Activated T-cell treated with anti-CD3 and anti-CD28 coated beads, Interleukin-2, amount 50 U/mL, for 24 hours (primary cell): ENCODE measurements around the gene ACSM6.

Source experiments
- DNase-seq: peaks from one replicate; pipeline ENCODE4 v3.0.0-alpha.2; 2020
- H3K27ac Mint-ChIP-seq: 2 replicates; pipeline ENCODE4 v1.8.0; 2020; ENCODE audit warnings: mild to moderate bottlenecking, mixed read lengths
- H3K27me3 Mint-ChIP-seq: 2 replicates; pipeline ENCODE4 v1.8.0; 2020; ENCODE audit warnings: mixed read lengths
- H3K36me3 Mint-ChIP-seq: 2 replicates; pipeline ENCODE4 v1.8.0; 2020; ENCODE audit warnings: low read depth, mixed read lengths
- H3K4me1 Mint-ChIP-seq: 2 replicates; pipeline ENCODE4 v1.8.0; 2020; ENCODE audit warnings: low read depth, mixed read lengths
- H3K4me3 Mint-ChIP-seq: 2 replicates; pipeline ENCODE4 v1.8.0; 2020; ENCODE audit warnings: mild to moderate bottlenecking, moderate library complexity, mixed read lengths
- H3K9me3 Mint-ChIP-seq: 2 replicates; pipeline ENCODE4 v1.8.0; 2020; ENCODE audit warnings: mixed read lengths

The ACSM6 gene

DNA sequence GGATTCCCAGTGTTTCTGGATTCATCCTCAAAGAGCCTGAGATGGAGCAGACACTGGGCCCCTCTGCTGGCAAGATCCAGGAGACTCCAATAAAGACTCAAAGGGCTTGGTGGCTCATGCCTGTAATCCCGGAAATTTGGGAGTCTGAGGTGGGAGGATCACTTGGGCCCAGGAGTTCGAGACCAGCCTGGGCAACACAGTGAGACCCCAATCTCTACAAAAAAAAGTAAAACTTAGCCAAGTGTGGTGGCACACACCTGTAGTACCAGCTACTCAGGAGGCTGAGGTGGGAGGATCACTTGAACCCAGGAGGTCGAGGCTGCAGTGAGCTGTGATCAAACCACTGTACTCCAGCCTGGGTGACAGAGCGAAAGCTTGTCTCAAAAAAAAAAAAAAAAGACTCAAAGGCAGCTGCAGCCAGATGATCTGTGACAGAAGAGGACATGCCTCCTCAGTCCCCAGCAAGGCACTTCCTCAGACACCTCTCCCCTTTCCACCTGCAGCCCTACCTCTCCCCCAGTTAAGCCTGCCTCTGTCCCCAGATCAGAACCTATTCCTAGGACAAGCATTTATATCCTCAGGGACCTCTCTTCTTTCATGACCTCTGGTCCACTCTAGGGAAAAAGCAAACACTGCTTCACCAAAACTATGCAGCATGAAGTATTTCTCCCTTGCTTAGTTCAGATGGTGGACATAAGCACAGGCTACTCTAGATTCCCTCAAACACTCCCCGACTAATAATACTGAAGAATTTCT lies 68.9 kb downstream of the ACSM6 start:
- Mint-ChIP-seq H3K4me1 (no peaks in the 10 kb centered on the region), H3K27ac (no peak overlapping the region), H3K27me3 (no peaks in the 10 kb centered on the region), H3K9me3 (no peaks in the 10 kb centered on the region), H3K36me3 (no peaks in the 10 kb centered on the region), H3K4me3 (no peak overlapping the region)
- no peak for DNase-seq

DNA sequence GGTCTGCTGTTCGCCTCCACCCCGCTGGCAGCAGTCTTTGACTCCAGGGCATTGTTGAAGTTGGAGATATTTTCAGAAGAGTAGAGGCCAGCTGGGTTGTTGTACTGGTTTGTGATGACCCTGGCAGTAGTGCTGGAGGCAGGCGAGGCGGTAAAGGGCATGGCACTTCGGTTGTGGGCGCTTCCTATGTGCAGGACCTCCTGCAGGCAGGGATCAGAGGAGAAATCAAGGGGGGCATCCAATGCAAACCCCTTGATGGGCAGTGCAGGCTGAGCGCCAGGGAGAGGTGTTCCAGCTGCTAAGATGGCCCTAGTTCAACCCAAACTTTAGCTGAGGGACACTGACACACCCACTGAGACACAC lies 69.8 kb downstream of the ACSM6 start:
- Mint-ChIP-seq H3K27ac (no peak overlapping the region), H3K4me1 (no peaks in the 10 kb centered on the region), H3K4me3 (no peak overlapping the region), H3K27me3 (no peaks in the 10 kb centered on the region), H3K36me3 (no peaks in the 10 kb centered on the region), H3K9me3 (no peaks in the 10 kb centered on the region)
- DNase-seq: no peak

DNA sequence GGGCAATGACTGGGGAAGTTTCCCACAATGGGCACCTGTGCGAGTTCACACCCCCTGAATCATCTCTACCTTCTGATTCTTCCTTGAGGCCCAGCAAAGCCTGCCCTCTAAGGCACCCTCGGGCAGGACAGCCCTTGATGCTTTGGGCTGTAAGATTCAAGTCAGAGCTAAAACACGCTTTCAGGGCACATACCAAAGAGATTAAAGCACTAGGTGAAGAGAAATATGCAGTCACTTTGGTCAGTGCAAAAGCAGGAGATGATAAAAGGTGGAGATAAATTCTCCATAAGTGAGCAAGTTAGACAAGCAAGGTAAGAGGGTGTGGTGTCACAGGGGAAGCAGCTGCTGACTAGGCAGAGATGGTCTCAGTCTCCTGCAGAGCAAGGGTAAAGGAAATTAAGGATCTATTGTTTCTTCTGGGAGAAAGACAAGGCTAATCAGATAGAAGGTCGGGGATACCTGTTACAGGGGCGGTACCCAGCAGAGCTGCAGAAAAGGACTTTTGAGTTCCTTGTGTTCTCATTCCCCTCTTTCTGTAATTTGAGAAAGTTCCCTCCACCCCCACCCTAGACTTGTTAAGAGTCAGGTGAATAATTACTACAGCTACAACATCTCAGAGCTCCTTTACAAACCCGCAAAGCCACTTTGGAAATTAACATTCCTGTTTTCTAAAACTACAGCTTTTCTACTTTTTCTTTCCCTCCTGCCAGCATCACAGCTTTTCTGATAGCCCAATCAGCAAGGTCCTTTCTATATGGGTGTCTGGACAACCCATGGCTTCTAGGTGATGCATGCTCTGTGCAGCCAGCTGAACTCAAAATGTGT lies 70.4 kb downstream of the ACSM6 start:
- H3K27ac Mint-ChIP-seq: no peak overlapping the region
- DNase-seq: no peak

DNA sequence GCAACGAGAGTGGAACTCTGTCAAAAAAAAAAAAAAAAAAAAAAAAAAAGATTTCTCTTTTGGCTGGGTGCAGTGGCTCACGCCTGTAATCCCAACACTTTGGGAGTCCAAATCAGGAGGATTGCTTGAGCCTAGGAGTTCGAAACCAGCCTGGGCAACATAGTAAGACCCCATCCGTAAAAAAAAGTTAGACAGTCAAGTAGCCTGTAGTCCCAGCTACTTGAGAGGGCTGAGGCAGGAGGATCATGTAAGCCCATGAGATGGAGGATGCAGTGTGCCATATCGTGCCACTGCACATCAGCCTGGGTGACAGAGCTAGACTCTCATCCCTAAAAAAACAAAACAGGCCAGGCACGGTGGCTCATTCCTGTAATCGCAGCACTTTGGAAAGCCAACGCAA lies 71.5 kb downstream of the ACSM6 start:
- no peaks in the 10 kb centered on the region for H3K27me3 Mint-ChIP-seq
- H3K36me3 Mint-ChIP-seq: no peaks in the 10 kb centered on the region
- no peak overlapping the region for H3K4me3 Mint-ChIP-seq
- no peak overlapping the region for H3K27ac Mint-ChIP-seq
- no peaks in the 10 kb centered on the region for H3K9me3 Mint-ChIP-seq
- H3K4me1 Mint-ChIP-seq: no peaks in the 10 kb centered on the region
- no peak for DNase-seq

More for the DNA sequence above, 70.4 kb downstream of the ACSM6 start:
- Mint-ChIP-seq H3K9me3 (no peaks in the 10 kb centered on the region), H3K4me3 (no peak overlapping the region), H3K4me1 (no peaks in the 10 kb centered on the region), H3K27me3 (no peaks in the 10 kb centered on the region), H3K36me3 (no peaks in the 10 kb centered on the region)

DNA sequence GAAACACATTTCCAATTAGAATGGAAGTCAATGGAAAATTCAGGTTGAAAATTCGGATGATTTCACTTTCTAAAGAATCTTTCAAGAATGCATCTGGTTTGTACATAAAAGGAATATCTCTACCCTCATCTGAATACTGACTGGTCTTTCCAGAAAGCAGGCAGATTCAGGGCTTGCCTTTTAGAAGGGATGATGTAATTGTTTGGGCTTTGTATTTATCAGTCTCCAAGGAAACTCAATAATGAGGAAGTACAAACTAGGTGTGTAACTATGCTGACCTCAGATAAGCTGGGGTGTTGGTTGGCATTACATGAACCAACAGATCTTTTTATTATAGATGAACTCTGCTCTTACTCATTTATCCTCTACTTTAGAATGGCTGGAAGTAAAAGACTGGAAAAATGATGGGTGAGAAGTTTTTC lies 72.6 kb downstream of the ACSM6 start:
- H3K9me3 Mint-ChIP-seq: no peaks in the 10 kb centered on the region
- H3K27ac Mint-ChIP-seq: no peak overlapping the region
- no peaks in the 10 kb centered on the region for H3K36me3 Mint-ChIP-seq
- no peak overlapping the region for H3K4me3 Mint-ChIP-seq
- H3K27me3 Mint-ChIP-seq: no peaks in the 10 kb centered on the region
- no peaks in the 10 kb centered on the region for H3K4me1 Mint-ChIP-seq
- DNase-seq: no peak

DNA sequence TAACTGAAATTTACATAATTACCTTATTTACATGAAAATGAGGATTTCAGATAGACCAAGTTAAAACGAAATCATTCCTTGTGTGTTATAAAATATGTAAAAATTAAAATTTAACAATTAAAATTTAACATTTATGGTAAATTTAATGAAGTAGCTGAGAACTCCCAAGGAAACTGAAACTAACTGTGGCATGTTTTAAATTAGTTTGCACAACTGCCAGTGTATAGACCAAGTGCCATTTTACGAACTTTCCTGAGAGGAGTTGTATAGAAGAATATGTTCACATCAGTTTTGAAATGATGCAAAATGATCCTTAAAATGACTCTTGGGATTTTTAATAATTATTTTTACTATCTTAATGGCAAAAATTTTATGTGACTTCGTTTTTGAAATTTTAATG lies 73.2 kb downstream of the ACSM6 start:
- H3K9me3 Mint-ChIP-seq: no peaks in the 10 kb centered on the region

DNA sequence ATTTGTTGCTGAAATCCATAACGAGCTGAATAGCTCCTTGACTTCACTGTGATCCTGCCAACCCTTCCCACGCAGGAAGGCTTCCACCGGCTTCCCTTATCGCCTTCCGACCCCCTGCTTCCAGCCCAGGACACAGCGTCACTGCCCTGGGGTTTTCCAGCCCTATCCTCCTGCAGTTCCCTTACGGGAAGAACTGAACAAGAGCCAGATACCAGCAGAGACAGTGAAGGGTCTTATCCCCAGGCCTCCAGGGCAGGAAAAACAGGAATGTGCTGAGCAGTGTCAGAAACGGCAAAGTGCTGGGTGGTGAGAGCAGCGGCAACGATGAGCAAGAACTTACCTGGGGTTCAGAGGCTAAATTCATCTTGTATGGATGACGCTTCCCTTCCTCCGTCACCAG lies 74.4 kb downstream of the ACSM6 start:
- H3K9me3 Mint-ChIP-seq: no peaks in the 10 kb centered on the region
- no peak for DNase-seq
- H3K36me3 Mint-ChIP-seq: no peaks in the 10 kb centered on the region
- no peak overlapping the region for H3K4me3 Mint-ChIP-seq
- H3K27me3 Mint-ChIP-seq: no peaks in the 10 kb centered on the region
- no peak overlapping the region for H3K27ac Mint-ChIP-seq
- no peaks in the 10 kb centered on the region for H3K4me1 Mint-ChIP-seq

More for the DNA sequence above, 73.2 kb downstream of the ACSM6 start:
- Mint-ChIP-seq H3K27ac (no peak overlapping the region), H3K36me3 (no peaks in the 10 kb centered on the region), H3K4me1 (no peaks in the 10 kb centered on the region), H3K4me3 (no peak overlapping the region), H3K27me3 (no peaks in the 10 kb centered on the region)
- DNase-seq: no peak

DNA sequence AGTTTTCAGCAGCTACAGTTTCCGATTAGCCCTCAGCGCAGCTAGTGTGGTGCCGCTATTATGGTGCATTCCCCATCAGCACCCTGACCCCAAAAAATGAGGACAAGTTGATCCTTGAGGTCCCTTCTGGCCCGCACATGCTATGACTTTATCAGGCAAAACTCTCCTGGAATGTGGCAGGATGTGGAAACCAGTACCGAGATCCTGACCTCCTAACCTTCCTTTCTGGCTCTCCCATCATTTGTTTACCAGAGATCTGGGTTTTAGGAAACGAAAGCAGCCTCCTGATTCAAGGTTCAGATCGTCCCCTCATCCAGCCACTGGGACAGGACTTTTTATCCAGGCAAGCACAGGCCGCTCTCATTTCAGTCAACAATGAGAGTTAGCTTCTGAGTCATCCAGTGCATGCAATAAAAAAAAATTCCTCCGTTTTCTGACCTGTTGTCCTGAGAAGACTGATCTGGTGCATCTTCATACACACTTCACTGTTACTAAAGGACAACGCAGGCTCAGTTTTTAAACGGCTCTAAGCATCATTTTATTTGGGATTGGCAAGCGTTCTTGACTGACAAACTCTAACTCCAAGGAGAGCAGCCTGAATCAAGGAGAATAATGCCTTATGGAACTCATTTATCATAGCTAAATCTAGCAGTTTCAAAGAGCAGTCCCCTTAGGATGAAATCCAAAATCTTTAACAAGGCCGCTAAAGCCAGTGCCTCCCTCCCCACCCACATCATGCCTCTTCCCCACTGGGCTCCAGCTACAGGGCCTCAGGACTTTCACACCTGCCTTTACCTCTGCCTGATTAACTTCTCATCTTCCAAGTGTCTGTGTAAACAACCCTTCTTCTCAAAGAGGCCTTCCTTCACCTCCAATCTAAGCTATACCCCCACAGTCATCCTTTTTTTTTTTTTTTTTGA lies 79.6 kb downstream of the ACSM6 start:
- Mint-ChIP-seq H3K9me3 (no peaks in the 10 kb centered on the region), H3K27me3 (no peaks in the 10 kb centered on the region), H3K27ac (no peak overlapping the region), H3K4me1 (no peaks in the 10 kb centered on the region), H3K4me3 (no peak overlapping the region), H3K36me3 (no peaks in the 10 kb centered on the region)
- no peak for DNase-seq

DNA sequence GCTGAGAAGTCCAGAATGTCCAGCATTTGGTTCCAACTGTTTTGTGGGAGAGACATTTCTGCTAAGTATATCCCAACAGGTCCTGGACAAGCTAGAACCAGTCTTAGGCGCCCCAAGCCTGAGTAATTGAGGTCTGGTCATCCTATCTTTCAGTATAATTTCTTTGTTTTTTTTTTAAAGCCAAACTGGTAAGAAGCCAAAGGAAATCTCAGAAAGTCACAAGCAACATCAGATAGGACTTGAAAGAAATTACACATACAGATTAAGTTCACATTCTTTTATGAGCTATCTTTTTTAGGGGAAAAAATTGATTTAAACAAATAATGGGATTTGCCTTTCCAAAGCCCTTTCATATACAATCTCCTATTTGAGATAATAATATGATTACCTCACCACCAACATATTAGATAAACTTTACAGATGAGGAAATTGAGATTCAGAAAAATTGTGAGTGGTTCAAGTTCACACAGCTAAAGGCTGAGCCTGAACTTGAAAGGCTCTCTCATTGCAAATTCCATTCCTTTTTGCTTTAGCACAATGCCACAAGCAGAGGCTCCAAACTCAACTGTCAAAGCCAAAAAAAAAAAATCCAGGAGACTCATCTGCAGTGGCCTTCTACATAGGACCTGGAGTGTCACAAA lies 81.8 kb downstream of the ACSM6 start:
- DNase-seq: no peak
- H3K9me3 Mint-ChIP-seq: no peaks in the 10 kb centered on the region
- H3K4me3 Mint-ChIP-seq: no peak overlapping the region
- H3K4me1 Mint-ChIP-seq: no peaks in the 10 kb centered on the region
- no peaks in the 10 kb centered on the region for H3K27me3 Mint-ChIP-seq
- no peaks in the 10 kb centered on the region for H3K36me3 Mint-ChIP-seq
- H3K27ac Mint-ChIP-seq: no peak overlapping the region

DNA sequence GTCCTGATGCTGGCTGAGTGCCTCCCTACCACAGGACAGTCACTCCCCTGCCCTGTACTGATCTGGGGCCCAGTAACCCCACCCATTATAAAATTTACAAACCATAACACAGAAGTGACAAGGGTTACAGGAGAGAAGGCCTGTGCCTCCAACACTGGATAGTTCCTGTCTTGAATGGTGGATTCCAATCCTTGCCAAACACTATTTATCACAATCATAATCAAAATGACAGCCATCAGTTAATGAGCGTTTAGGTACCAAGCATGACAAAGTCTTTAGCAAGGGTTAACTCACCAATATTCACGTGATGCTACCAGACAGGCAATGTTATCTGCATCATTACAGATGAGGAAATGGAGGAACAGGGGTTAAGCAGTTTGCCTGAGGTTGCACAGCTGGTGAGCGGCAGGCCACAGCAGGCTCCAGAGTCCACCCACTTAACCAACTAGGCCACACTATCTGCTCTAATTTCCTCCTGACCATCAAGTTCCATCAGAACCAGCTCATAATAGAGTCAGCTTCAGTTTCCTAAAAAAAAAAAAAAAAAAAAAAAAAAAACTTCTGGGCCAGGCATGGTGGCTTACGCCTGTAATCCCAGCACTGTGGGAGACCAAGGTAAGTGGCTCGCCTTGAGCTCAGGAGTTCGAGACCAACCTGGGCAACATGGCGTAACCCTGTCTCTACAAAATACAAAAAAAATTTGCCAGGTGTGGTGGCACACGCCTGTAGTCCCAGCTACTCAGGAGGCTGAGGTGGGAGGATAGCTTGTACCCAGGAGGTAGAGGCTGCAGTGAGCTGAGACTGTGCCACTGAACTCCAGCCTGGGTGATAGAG lies 82.5 kb downstream of the ACSM6 start:
- no peaks in the 10 kb centered on the region for H3K36me3 Mint-ChIP-seq
- no peak overlapping the region for H3K4me3 Mint-ChIP-seq
- DNase-seq: no peak

DNA sequence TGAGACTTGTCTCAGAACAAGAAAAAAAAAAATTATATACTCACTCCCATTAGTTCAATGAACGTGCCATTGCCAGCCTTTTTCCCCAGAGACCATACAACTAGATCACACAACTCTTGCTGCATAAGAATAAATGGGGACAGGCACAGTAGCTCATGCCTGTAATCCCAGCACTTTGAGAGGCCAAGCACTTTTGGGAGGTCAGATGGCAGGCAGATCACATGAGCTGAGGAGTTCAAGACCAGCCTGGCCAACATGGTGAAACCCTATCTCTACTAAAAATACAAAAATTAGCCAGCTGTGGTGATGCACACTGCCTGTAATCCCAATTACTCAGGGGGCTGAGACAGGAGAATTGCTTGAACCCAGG lies 83.1 kb downstream of the ACSM6 start:
- Mint-ChIP-seq H3K4me3 (no peak overlapping the region), H3K36me3 (no peaks in the 10 kb centered on the region), H3K4me1 (no peaks in the 10 kb centered on the region), H3K27me3 (no peaks in the 10 kb centered on the region), H3K27ac (no peak overlapping the region), H3K9me3 (no peaks in the 10 kb centered on the region)
- no peak for DNase-seq

More for the DNA sequence above, 82.5 kb downstream of the ACSM6 start:
- H3K27ac Mint-ChIP-seq: no peak overlapping the region
- H3K4me1 Mint-ChIP-seq: no peaks in the 10 kb centered on the region
- H3K27me3 Mint-ChIP-seq: no peaks in the 10 kb centered on the region
- no peaks in the 10 kb centered on the region for H3K9me3 Mint-ChIP-seq

DNA sequence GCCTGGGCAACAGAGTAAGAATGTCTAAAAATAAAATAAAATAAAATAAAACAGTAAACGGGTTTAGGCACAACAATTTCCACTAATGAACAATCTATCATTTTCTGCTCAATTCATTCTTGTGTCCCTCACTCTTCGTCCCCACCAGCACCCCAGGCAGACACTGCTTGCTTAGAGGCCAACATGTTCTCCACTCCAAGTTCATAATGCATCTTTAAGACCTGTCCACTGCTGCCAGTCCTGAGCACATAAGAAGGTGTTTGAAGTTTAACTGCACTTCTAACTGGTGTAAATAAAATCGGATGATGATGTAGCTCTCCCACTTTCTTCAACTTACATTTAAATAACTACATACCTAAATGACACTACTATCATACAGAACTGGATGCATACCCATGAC lies 83.6 kb downstream of the ACSM6 start:
- no peaks in the 10 kb centered on the region for H3K36me3 Mint-ChIP-seq
- DNase-seq: no peak
- H3K9me3 Mint-ChIP-seq: no peaks in the 10 kb centered on the region
- H3K4me3 Mint-ChIP-seq: no peak overlapping the region
- H3K27ac Mint-ChIP-seq: no peak overlapping the region
- H3K4me1 Mint-ChIP-seq: no peaks in the 10 kb centered on the region
- no peaks in the 10 kb centered on the region for H3K27me3 Mint-ChIP-seq
